ENCODE results near the gene HLA-E.
"Not testable (repeated sequence)": the region's sequence is repeated elsewhere in the genome, so short reads cannot be mapped to it uniquely, and the experiment has no call there.

The HLA-E gene

DNA sequence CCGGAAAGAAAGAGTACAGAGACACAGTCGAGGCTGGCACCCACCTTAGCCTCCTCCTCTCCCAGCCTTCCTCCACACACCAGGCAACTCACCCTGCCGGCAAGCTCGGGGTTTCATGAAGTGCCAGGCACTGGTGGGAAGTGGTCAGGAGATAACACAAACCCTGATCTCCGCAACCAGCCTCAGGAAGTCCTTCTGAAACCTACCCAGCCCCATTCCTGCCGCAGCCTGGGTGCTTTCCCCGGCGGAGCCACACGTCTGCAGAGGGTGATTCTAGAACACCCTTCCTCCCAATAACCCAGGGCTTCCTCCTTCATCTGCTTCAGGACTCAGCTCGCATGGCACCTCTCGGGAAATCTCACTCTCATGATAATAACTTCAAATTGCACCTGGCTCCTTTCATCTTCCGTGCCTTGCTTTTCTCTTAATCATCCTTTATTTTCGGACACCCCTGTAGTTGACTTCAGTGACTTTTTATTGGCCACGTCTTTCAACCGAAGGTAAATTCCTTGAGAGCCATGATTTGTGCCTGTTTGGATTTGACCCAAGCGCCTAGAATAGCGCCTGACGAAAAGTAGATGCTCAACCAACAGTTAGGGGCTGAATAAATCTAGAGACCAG lies 8.7 kb upstream of the HLA-E start:
- no peak for DNase-seq (ENCODE audit: low read depth)

DNA sequence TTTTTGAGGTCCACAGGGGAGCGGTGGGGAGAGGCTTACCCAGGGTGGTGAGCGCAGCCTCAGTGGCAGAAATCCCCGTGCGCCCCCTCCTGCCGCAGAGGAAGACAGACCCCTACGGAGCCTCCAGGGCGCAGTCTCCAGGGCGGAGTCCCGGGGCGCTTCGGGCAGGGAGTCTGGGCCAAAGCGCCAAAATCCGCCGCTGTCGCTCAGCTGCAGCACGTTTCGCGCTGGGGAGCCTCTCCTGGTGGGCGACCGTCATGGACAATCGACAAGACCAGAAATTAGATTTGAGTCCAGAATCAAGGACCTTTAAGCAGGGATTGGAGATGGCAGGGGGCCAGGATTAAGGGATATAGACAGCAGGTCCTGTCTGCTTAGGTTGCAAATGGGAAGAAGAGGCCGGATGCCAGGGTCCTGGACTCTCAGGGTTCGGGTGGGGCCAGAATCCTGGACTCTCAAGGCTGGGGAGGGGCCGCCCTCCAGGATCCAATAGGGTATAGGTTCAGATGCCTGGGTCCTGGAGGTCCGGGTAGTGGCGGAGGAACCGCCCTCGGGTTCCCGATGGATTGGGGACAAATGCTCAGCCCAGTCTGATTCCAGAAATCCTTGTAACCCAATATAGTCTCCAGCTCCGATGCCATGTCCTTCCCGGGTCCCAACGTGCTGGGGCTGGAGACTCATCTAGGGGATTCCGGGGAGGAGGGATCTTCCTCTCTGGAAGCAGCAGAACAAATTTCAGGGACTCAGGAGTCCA lies 7.9 kb upstream of the HLA-E start:
- TF ChIP-seq, protein P1, sequence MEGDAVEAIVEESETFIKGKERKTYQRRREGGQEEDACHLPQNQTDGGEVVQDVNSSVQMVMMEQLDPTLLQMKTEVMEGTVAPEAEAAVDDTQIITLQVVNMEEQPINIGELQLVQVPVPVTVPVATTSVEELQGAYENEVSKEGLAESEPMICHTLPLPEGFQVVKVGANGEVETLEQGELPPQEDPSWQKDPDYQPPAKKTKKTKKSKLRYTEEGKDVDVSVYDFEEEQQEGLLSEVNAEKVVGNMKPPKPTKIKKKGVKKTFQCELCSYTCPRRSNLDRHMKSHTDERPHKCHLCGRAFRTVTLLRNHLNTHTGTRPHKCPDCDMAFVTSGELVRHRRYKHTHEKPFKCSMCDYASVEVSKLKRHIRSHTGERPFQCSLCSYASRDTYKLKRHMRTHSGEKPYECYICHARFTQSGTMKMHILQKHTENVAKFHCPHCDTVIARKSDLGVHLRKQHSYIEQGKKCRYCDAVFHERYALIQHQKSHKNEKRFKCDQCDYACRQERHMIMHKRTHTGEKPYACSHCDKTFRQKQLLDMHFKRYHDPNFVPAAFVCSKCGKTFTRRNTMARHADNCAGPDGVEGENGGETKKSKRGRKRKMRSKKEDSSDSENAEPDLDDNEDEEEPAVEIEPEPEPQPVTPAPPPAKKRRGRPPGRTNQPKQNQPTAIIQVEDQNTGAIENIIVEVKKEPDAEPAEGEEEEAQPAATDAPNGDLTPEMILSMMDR (IDR thresholded peaks at IDR 0.05; ENCODE audit: control insufficient read depth, insufficient read depth, low read depth, low read length, missing control alignments) = no peak
- H3K4me3 ChIP-seq (ENCODE audit: control insufficient read depth, low read depth, low read length) = no peak overlapping the region
- no peak for DNase-seq (ENCODE audit: low read depth)

More for the DNA sequence above, 8.7 kb upstream of the HLA-E start:
- TF ChIP-seq, protein P1 (IDR thresholded peaks at IDR 0.05; ENCODE audit: control insufficient read depth, insufficient read depth, low read depth, low read length, missing control alignments) = no peak
- no peak overlapping the region for H3K4me3 ChIP-seq (ENCODE audit: control insufficient read depth, low read depth, low read length)

DNA sequence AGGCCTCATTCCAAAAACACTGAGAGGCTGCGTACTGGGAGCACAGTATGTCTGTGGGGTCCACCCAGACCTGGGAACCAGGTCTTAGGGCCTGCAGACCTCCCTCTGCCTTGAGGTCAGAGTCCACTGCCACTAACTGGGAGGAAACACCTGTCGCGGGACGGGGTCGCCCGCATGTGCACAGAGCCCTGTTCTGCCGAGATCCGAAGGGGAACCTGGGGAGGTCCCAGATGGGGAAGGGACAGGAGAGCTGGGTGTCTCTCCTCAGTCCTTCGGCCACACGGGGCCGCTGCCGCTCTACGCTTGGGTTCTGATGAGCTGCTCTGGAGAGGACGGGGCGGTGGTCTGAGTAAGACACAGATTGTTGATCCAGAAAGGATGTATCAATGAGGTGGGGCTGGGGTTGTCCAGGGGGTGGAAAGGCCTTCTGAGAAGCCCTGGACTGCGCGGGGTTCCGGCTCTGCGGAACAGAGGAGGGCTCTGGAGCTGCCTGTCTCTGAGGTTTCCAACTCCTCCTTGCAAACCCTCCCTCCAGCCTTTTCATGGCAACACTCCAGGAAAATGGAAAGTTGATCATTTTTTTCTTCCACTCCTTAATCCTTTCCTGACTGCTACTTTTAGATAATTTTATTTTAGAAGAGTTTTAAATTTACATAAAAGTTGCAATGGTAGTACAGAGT lies 7.2 kb upstream of the HLA-E start:
- peak overlapping the region; percentile 24 for H3K4me3 ChIP-seq (ENCODE audit: control insufficient read depth, low read depth, low read length)
- TF ChIP-seq, protein P1 (IDR thresholded peaks at IDR 0.05; ENCODE audit: control insufficient read depth, insufficient read depth, low read depth, low read length, missing control alignments) = peak; percentile 88
- DNase-seq (ENCODE audit: low read depth) = not testable (repeated sequence)

DNA sequence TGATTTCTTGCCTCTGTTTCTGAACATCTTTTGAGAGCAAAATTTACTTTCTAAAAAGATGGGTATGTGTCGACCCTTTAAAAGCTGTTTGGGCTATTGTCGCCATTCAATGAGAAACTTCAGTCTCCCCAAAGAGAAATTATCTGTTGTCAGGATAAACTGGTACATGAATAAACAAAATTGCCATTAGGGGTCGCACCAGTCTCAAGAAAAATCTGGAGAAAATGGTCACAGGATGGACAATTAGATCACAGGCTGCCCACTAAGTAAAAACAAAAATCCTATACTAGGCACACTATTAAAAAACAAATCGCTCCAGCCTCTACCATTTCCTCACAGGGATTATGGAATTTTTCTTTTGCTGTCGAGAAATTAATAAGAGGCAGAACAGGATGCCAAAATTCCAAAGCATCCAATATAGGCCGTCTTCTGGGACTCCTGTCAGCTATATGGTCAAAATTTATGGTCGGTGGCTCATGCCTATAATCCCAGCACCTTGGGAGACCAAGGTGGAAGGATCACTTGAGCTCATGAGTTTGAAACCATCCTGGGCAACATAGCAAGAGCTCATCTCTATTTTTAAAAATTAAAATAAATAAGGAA lies 5.5 kb upstream of the HLA-E start:
- TF ChIP-seq, protein P1 (IDR thresholded peaks at IDR 0.05; ENCODE audit: control insufficient read depth, insufficient read depth, low read depth, low read length, missing control alignments) = peak; percentile 49
- DNase-seq (ENCODE audit: low read depth) = peak; percentile 46
- no peak overlapping the region for H3K4me3 ChIP-seq (ENCODE audit: control insufficient read depth, low read depth, low read length)

DNA sequence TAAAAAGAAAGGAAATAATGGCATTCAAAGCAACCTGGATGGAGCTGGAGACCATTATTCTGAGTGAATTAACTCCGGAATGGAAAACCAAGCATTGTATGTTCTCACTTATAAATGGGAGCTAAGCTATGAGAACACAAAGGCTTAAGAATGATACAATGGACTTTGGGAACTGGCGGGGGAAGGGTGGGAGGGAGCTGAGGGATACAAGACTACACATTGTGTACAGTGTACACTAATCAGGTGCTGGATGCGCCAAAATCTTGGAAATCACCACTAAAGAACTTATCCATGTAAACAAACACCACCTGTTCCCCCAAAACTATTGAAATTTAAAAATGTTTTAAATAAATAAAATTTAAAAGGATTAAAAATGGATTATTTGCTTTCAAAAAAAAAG lies 4.1 kb upstream of the HLA-E start:
- TF ChIP-seq, protein P1 (IDR thresholded peaks at IDR 0.05; ENCODE audit: control insufficient read depth, insufficient read depth, low read depth, low read length, missing control alignments) = no peak
- DNase-seq (ENCODE audit: low read depth) = no peak
- H3K4me3 ChIP-seq (ENCODE audit: control insufficient read depth, low read depth, low read length) = no peak overlapping the region

DNA sequence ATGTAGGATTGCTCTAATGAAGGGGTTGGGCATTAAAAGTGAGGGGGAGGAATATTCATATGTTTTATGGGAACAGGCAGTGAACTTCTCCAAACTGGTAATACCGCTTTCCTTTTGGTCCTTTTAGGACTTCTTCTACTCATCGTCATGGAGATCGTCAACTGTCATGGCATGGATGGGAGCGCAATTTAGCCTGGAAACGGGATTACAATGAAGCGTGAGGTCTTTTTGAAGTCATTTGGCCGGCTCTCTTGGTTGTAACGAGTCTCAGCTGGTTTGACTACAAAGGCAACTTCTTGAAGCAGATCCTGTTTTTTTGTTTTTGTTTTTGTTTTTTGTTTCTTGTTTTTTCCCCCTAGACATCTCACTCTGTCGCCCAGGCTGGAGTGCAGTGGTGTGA lies 1.4 kb upstream of the HLA-E start:
- TF ChIP-seq, protein P1 (IDR thresholded peaks at IDR 0.05; ENCODE audit: control insufficient read depth, insufficient read depth, low read depth, low read length, missing control alignments) = no peak
- no peak overlapping the region for H3K4me3 ChIP-seq (ENCODE audit: control insufficient read depth, low read depth, low read length)
- DNase-seq (ENCODE audit: low read depth) = no peak

DNA sequence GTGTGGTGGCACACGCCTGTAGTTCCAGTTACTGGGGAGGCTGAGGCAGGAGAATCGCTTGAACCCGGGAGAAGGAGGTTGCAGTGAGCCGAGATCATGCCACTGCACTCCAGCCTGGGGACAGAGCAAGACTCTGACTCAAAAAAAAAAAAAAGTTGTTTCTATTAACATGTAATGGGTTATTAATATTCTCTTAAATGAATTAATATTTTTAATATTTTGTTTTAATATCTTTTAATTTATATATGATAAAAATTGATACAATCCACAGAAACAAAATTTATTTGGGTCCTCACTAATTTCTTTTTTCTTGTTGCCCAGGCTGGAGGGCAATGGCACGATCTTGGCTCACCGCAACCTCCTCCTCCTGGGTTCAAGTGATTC lies 620 bp upstream of the HLA-E start:
- not testable (repeated sequence) for DNase-seq (ENCODE audit: low read depth)
- peak overlapping the region; percentile 36 for H3K4me3 ChIP-seq (ENCODE audit: control insufficient read depth, low read depth, low read length)
